Measurements from ENCODE around the gene APOC1.

Gene APOC1

DNA sequence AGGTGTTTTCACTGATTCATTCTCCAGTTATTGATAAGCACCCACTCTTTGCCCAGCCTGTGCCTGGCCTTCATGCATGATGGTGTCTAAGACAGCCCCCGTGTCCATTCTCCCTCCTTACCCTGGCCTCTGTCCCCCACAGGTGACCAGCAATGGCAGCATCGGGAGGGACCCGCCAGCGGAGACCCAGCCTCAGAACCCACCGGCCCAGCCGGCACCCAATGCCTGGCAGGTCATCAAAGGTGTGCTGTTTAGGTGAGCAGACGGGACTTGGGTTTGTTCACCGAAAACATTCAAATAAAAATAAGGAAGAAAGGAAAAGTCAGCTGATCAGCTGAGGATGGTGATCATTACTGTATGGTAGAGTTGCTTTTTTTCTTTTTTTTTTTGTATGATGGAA is 47.4 kb downstream of the APOC1 start:
- no peaks in the 10 kb centered on the region for H3K9me3 ChIP-seq (ENCODE audit: low read length)
- peak overlapping the region; percentile 84 for H3K27ac ChIP-seq (ENCODE audit: low read depth, low read length, poor library complexity, severe bottlenecking)
- peak overlapping the region; percentile 4; the same call in 1 of the 2 replicates for H3K9ac ChIP-seq (ENCODE audit: low read length)
- H3K79me2 ChIP-seq (ENCODE audit: insufficient read depth, low read length): peaks cover 36% of the 10 kb centered on the region
- no peaks in the 10 kb centered on the region for H4K20me1 ChIP-seq (ENCODE audit: insufficient read depth, low read length)
- peaks cover 29% of the 10 kb centered on the region for H3K36me3 ChIP-seq (ENCODE audit: insufficient read depth, low read length)
- H3F3A ChIP-seq (ENCODE audit: insufficient read depth, low read length): no peaks in the 10 kb centered on the region
- H2AFZ ChIP-seq (ENCODE audit: low read length): no peak overlapping the region
- H3K27me3 ChIP-seq (ENCODE audit: insufficient read depth, low read length): no peaks in the 10 kb centered on the region
- H3K9me2 ChIP-seq (ENCODE audit: low read depth, low read length): no peaks in the 10 kb centered on the region
- no peak overlapping the region for H3K4me3 ChIP-seq (ENCODE audit: low read depth, low read length, poor library complexity, severe bottlenecking)
- no peak for TF ChIP-seq EZH2 (IDR thresholded peaks at IDR 0.05; ENCODE audit: borderline replicate concordance, low read length)
- TF ChIP-seq, protein P1, sequence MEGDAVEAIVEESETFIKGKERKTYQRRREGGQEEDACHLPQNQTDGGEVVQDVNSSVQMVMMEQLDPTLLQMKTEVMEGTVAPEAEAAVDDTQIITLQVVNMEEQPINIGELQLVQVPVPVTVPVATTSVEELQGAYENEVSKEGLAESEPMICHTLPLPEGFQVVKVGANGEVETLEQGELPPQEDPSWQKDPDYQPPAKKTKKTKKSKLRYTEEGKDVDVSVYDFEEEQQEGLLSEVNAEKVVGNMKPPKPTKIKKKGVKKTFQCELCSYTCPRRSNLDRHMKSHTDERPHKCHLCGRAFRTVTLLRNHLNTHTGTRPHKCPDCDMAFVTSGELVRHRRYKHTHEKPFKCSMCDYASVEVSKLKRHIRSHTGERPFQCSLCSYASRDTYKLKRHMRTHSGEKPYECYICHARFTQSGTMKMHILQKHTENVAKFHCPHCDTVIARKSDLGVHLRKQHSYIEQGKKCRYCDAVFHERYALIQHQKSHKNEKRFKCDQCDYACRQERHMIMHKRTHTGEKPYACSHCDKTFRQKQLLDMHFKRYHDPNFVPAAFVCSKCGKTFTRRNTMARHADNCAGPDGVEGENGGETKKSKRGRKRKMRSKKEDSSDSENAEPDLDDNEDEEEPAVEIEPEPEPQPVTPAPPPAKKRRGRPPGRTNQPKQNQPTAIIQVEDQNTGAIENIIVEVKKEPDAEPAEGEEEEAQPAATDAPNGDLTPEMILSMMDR (IDR thresholded peaks at IDR 0.05; ENCODE audit: low read length): no peak
- peaks cover 51% of the 10 kb centered on the region for H3K4me1 ChIP-seq (ENCODE audit: insufficient read depth, low read length, severe bottlenecking)
- peak overlapping the region; percentile 45; the same call in 1 of the 2 replicates for H3K4me2 ChIP-seq (ENCODE audit: low read length)

DNA sequence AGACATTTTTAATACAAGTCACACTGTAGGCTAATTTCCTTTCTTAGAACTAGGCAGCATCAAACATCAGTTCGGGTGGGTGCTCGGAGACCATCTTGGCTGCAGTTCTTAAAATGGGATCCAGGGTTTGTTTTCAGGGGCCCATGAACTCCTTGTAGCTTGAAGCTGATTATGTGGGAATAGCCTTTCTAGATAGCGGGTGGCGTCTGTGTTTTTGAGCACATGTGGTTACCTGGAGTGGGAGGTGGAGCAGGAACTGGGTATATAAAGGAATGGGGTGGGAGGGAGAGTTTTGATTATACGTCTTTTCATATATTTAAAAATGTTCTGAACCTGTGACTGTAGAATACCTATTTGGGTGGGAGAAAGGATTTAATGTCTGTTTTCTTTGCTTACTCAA is 53.7 kb downstream of the APOC1 start:
- Histone ChIP-seq H3K4me3 (ENCODE audit: low read depth, low read length, poor library complexity, severe bottlenecking) (no peak overlapping the region), H3F3A (ENCODE audit: insufficient read depth, low read length) (no peaks in the 10 kb centered on the region), H3K9me2 (ENCODE audit: low read depth, low read length) (no peaks in the 10 kb centered on the region), H3K4me2 (ENCODE audit: low read length) (no peak overlapping the region), H3K27ac (ENCODE audit: low read depth, low read length, poor library complexity, severe bottlenecking) (no peak overlapping the region), H4K20me1 (ENCODE audit: insufficient read depth, low read length) (no peaks in the 10 kb centered on the region), H3K36me3 (ENCODE audit: insufficient read depth, low read length) (peaks cover 43% of the 10 kb centered on the region), H3K79me2 (ENCODE audit: insufficient read depth, low read length) (no peaks in the 10 kb centered on the region), H3K4me1 (ENCODE audit: insufficient read depth, low read length, severe bottlenecking) (peaks cover 4% of the 10 kb centered on the region), H3K9me3 (ENCODE audit: low read length) (no peaks in the 10 kb centered on the region), H3K27me3 (ENCODE audit: insufficient read depth, low read length) (no peaks in the 10 kb centered on the region), H3K9ac (ENCODE audit: low read length) (no peak overlapping the region), H2AFZ (ENCODE audit: low read length) (no peak overlapping the region)
- TF ChIP-seq, protein P1 (IDR thresholded peaks at IDR 0.05; ENCODE audit: low read length): no peak
- no peak for TF ChIP-seq EZH2 (IDR thresholded peaks at IDR 0.05; ENCODE audit: borderline replicate concordance, low read length)

DNA sequence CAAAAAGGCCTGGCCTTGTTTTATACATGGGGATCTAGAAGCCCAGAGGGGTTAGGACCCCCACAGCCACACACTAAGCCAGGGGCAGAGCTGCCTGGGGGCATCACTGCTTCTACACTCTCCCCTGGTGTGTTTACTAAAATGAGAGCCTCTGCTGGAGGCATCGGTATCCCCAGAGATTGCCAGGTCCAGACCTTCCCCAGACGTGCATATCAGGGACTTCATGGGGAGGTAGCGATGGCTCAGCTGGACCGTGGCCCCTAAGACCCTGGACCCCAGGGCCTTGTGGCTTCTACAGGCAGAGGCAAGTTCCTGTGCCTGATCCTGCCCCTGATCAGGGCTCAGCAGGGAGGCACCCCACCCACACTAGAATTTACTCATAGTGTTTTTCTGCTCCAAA is 54.3 kb downstream of the APOC1 start:
- Histone ChIP-seq H3K4me3 (ENCODE audit: low read depth, low read length, poor library complexity, severe bottlenecking) (no peak overlapping the region), H3K79me2 (ENCODE audit: insufficient read depth, low read length) (no peaks in the 10 kb centered on the region), H3K4me2 (ENCODE audit: low read length) (no peak overlapping the region), H3K27ac (ENCODE audit: low read depth, low read length, poor library complexity, severe bottlenecking) (no peak overlapping the region), H3K9me2 (ENCODE audit: low read depth, low read length) (no peaks in the 10 kb centered on the region), H3K4me1 (ENCODE audit: insufficient read depth, low read length, severe bottlenecking) (peaks cover 5% of the 10 kb centered on the region), H3K36me3 (ENCODE audit: insufficient read depth, low read length) (peaks cover 47% of the 10 kb centered on the region), H4K20me1 (ENCODE audit: insufficient read depth, low read length) (no peaks in the 10 kb centered on the region), H2AFZ (ENCODE audit: low read length) (no peak overlapping the region), H3K27me3 (ENCODE audit: insufficient read depth, low read length) (no peaks in the 10 kb centered on the region), H3K9ac (ENCODE audit: low read length) (no peak overlapping the region), H3K9me3 (ENCODE audit: low read length) (no peaks in the 10 kb centered on the region), H3F3A (ENCODE audit: insufficient read depth, low read length) (no peaks in the 10 kb centered on the region)
- no peak for TF ChIP-seq EZH2 (IDR thresholded peaks at IDR 0.05; ENCODE audit: borderline replicate concordance, low read length)
- TF ChIP-seq, protein P1 (IDR thresholded peaks at IDR 0.05; ENCODE audit: low read length): no peak
